ENCODE measurements around the gene CRELD1.

- no peak for TF ChIP-seq CTCF (IDR thresholded peaks at IDR 0.05; ENCODE audit: low read depth, low read length)
- TF ChIP-seq EZH2phosphoT487 (IDR thresholded peaks at IDR 0.05; ENCODE audit: low read depth) = no peak
Measured at GRCh38 chr3:9949115-9949514, 15.5 kb downstream of the CRELD1 start.

Data from OCI-LY3 (cell line).